Measurements from ENCODE around the gene ATP8A2.

Gene ATP8A2

DNA sequence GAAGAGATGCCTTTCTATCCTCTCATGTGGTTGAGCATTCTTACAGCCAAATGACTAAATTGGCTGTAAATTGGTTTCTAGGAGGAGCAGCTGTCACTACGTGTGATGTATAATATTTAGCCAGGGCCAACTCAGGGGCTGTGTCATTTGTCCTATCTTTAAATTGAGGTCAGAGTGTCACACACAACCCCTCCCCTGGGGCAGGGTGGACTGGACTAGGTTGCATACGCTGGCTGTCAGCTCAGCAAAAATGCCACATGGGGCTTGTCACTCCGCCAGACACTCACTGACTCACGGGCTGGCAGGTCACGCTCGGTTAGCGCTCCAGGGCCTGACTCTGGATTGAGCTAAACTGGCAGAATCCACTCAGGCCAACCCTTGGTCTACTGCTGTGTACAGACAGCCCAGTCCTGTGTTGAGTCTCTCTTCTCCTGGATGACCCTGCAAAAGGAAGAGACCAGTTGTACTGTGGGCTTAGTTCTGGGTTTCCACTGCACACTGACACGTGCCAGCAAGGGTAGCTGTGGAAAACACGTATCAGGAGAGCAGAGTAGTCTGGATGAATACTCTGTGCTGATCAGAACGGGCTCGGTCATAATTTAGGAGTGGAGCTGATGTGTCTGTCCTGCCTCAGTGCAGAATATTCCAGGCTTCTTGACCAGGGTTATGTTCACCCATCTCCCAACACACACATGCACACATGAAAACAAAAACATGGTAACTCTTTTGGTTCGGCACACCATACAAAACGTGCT is 650.9 kb downstream of the ATP8A2 start:
- DNase-seq, result no peak

DNA sequence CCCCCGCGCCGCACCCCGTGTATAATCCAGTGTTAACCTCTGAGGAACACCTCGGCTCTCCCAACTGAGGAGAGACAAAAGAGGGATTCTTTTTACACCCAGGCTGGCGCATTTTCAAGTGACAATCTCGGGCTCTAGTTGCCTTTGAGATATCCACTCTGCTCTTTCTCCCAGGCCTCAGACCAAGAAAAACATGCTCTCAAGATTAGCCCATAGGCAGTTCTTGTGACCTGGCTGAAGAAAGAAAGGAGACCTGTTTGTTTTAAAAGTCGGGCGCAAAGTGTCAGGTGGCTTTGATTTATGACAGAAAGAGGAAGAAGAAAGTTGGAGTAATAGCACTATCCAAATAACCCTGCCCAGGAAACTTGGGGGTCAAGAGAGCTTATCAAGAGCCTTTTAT is 652.8 kb downstream of the ATP8A2 start:
- DNase-seq, result no peak

GRCh38 chr13:26025196-26025595 is 653.4 kb downstream of the ATP8A2 start:
- no peak for DNase-seq

DNA sequence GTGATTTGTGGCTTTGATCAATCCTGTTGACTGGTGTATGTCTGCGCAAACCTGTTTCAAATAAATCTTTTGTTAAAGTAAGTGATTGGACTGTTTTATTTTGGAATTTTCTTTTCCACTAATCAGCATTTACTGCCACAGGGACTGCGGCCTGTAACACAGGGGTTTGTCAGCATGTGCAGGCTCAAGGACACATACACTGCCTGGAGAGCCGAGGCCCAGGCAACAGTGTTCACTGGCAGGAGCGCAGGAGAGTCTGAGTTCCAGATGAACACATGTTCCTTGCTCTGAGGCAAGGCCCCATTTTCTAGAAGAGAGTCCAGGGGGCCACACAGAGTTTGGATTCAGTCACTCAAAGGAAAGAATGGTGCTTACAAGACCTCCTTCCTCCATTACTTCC is 654.0 kb downstream of the ATP8A2 start:
- DNase-seq, result no peak

- no peak for DNase-seq
Measured at GRCh38 chr13:26026211-26026610, 654.4 kb downstream of the ATP8A2 start.

- no peak for DNase-seq
Measured at GRCh38 chr13:26029581-26030136, 657.9 kb downstream of the ATP8A2 start.

- no peak for DNase-seq
Measured at GRCh38 chr13:26030331-26030730, 658.6 kb downstream of the ATP8A2 start.

- no peak for DNase-seq
Measured at GRCh38 chr13:26034018-26034417, 662.2 kb downstream of the ATP8A2 start.

- no peak for DNase-seq
Measured at GRCh38 chr13:26036383-26036782, 664.6 kb downstream of the ATP8A2 start.

GRCh38 chr13:26037302-26037701 is 665.5 kb downstream of the ATP8A2 start:
- peak; percentile 23 for DNase-seq

- no peak for DNase-seq
Measured at GRCh38 chr13:26038931-26039475, 667.2 kb downstream of the ATP8A2 start.

DNA sequence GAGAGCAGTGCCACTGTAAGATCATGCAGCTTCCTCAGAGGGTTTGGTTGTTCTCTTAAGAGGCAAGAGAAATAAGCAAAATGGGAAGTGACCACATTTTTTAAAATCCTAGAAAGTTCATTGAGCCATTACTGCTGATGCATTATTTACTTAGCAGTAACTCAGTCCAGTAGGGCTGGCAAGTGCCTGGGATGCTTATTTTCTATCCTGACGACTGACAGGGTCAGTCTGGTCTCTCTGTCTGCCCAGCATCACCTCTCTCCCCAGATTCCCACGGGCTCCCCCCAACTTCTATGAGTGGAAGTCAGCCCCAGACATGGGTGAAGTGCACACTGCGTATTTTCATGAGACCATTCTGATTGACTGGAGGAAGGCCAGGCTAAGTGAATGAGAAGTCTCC is 669.7 kb downstream of the ATP8A2 start:
- no peak for DNase-seq

DNA sequence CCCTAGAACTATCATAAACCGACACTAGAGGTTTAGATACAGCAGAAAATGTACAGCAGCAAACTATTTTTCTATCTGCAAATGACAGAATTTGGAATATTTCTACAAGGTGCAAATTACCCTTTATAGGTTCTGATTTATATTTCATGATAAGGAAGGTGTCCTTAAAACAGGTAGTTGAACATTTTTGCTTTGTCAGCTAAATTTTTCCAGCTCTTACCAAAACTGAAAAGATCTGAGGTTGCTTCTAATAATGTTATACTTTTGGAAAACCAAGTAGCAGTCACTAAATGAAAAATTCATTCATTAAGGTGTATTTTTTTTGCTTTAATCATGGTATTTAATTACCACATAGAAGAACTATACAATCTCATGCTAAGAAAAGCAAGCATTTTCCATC is 671.0 kb downstream of the ATP8A2 start:
- no peak for DNase-seq

DNA sequence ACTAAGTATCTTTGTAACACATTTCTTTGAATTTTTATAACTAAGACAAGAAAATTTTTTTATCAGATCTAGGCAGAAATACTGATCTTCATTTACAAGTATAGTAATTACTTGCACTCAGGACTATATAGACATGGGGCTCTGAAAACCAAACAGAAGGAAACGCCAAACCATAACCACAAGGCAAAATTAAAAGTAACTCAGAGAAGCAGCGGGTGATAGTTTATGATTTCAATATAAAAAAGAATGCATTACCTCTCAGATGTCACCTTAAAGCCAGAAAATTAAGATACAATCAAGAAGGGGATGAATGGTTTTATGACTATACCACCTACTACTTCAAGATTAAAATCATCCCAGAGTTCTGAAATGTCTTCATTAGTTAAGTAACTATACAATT is 673.4 kb downstream of the ATP8A2 start:
- no peak for DNase-seq

DNA sequence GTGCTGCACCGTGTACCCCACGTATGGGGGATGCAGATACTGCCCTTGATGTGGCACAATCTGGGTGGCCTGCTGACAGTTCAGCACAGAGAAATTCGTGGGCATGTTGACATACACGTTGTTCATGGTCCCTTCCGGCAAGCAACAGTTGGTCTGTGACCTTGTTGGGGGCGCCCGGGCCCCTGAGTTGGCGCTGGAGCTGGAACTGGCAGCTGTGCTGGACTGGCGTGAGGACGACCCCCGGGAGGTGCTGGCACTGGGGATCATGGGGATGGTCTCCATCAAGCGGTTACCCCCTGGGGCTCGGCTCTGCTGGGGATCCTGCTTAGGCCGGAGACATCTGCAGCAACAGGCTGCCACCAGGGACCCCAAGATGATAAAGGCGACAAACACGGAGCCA is 674.9 kb downstream of the ATP8A2 start:
- no peak for DNase-seq

- no peak for DNase-seq
Measured at GRCh38 chr13:26047040-26047439, 675.3 kb downstream of the ATP8A2 start.

DNA sequence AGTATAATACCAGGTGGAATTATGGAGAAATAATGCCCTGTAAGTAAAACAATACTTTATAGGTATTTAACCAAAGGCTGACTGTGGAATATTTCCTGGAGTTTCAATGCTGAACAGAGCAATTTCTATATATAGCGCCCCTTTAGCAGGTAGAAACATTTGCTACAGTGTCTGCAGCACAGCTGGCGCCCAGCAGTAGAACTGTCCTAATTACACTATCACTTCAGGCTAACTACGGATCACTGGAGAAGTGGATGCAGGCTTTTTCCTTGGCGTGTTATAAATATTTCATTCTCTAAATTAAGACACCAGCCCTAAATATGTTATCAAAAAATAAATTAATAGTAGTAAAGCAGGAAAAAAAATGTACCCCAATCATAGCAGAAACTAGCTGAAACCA is 677.0 kb downstream of the ATP8A2 start:
- DNase-seq, result no peak

GRCh38 chr13:26050568-26051230 is 678.9 kb downstream of the ATP8A2 start:
- DNase-seq, result peak; percentile 14

DNA sequence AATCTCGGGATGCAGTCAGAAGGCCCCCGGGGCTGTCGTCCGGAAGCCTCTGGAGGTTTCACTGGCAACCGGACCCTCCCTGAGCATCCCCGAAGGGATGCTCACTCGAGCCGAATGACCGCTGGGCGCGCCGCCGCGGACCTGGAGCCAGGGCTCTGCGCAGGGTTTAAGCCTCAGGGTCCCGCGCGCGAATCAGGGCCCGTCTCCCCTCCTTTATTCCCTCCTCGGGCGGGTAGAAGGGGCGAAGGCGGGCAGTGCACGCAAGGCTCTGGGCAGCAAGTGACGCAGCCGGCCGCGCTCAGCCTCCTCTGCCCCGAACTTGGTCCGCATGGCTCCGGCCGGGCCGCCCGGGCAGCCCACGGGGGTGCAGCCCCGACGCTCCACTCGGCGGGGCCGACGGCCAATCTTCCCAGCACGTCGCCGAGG is 679.5 kb downstream of the ATP8A2 start:
- no peak for DNase-seq

DNA sequence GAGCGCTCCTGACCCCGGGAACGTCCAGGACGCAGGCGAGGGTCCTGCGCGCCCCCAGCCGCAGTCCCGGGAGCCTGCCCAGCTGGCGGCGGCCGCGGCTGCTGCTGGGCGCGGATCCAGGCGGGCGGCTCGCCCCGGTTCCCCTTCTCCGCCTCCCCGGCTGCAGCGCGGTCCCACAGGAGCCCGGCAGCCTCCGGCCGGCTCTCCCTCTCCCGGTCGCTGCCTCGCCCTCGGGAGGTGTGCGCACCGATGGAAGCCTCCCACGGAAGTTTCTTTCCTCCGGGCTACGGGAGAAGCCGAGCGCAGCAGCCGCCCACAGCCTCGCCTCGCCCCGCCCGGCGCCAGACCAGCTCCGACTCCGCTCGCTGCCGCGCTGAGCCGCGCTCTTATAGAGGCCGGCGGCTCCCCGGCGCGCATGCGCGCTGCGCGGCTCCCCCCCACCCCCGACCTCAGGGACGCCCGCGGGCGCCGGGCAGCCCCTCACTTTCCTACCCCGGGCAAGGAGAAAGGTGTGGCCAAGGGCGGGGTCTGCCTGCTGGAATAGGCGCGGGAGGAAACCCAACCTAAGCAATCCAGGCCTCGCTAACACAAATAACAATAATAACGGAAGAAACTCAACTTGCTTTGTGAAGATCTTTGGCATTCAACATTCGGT is 680.0 kb downstream of the ATP8A2 start, which contains the start of gene SHISA2:
SHISA2 (minus strand) TSS at position 360 of the 655 bp plus-strand sequence. CDS start 1,041 bp downstream, outside the sequence.
- DNase-seq, result peak; percentile 60

GRCh38 chr13:26052337-26052736 is 680.6 kb downstream of the ATP8A2 start:
- no peak for DNase-seq

- DNase-seq, result no peak
Measured at GRCh38 chr13:26053418-26053980, 681.7 kb downstream of the ATP8A2 start.

- DNase-seq, result no peak
Measured at GRCh38 chr13:26054896-26055295, 683.1 kb downstream of the ATP8A2 start.

Measured in CD4-positive, alpha-beta T cell treated with Interleukin-6 for 4 hours (primary cell).